Measurements from ENCODE around the gene OR4K14.
"Not testable (repeated sequence)": the region's sequence is repeated elsewhere in the genome, so short reads cannot be mapped to it uniquely, and the experiment has no call there.

OR4K14 gene, protein sequence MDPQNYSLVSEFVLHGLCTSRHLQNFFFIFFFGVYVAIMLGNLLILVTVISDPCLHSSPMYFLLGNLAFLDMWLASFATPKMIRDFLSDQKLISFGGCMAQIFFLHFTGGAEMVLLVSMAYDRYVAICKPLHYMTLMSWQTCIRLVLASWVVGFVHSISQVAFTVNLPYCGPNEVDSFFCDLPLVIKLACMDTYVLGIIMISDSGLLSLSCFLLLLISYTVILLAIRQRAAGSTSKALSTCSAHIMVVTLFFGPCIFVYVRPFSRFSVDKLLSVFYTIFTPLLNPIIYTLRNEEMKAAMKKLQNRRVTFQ

DNA sequence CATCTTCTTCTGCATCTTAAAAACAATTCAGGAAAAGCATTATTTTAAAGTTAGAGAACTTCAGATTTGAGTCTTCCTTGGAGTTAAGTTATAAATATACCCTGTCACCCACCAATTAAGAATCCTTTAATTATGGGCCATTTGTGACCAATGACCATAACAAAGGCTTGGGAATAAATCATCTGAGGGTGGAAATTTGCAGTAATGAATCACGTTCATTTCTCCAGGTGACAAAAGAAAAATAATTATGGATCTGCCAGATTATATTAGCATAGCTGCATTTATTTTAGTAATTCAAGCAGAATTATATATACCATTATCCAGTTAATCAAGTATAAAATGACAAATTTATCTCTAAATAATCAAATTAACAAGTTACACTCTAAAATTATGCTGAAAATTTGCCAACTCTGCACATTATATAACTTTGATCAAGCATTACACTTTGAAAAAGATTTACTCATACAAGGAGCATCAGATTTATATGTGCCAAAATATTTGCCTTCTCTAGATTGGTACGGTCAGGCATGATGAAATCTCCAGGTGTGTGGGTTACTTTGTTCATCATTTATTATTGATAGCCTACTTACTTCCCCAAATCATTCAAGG is at the start of gene OR4K14:
OR4K14 (minus strand) TSS at position 51 of the 609 bp plus-strand sequence. CDS start 4,114 bp downstream, outside the sequence.
- no peak for DNase-seq

DNA sequence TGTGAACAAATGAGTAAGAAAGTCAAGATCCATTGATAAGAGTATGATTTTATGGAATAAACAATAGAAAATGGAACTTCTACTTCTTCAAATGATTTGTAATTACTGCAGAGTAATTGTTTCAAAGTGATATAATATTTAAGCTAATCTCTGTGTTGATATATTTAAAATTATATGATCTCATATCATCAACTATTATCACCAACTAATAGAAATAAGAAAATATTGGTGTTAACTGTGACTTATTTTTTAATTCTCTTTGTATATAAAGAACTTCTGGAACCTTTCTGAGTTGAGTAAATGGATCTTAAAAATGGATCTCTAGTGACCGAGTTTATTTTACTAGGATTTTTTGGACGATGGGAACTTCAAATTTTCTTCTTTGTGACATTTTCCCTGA is 40.6 kb upstream of the OR4K14 start, which contains the start of gene OR4L1:
OR4L1 (plus strand) TSS at position 301 of the 400 bp plus-strand sequence; CDS start at position 301, 0 bp downstream.
- DNase-seq: no peak

DNA sequence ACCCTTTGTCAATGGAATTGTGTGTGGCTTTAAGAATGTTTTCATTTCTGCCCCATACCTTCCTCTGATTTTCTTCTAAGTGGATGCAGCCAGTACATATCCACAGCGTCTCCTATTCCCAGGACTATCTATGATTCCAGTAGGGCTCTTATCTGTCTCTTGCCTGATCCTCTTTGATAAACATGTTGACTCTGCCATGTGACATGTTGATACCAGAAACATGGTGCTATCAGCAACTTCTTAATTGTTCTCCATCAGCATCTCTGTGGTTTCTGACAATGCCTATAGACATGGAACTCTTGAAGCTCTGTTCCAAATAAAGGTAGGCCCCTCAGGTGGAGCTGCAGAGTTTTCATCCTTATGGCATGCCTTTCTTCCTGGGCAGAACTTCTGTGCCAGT is 29.1 kb upstream of the OR4K14 start:
- DNase-seq: no peak

DNA sequence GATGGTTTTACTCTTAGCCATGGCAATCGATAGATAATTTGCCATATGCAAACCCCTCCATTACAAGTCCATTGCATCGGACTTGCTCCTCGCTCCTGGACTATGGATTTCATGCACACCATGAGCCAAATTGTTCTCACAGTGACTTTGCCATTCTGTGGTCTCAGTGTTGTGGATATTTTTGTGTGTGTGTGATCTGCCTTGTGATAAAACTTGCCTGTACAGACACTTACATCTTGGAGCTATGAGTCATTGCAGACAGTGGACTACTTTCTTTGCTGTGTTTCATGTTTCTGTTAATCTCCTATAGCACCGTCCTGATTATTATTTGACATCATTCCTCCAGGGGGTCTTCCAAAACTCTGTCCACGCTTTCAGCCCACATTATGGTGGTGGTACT is 25.1 kb upstream of the OR4K14 start:
- DNase-seq: no peak

DNA sequence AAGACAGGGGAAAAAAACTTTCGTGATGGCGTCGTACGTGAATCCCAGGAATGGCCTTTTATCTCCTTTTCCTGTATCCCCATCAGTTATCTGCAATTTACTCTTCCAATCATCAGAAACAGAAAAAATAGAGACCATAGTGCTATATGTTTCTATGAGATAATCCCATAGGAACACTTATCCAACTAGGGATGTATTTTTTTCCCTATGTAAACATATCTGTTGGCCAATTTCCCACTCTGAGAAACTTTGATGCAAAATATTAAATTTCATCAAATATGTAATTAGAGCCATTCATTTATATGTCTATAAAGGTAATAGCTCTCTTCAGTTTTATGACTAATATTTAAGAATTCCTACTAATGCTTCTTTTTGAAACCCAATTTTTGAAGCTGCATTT is 16.8 kb upstream of the OR4K14 start, which contains the start of gene OR4K13:
OR4K13 (minus strand) TSS at position 101 of the 400 bp plus-strand sequence. CDS start 1,280 bp downstream, outside the sequence.
- DNase-seq: no peak

DNA sequence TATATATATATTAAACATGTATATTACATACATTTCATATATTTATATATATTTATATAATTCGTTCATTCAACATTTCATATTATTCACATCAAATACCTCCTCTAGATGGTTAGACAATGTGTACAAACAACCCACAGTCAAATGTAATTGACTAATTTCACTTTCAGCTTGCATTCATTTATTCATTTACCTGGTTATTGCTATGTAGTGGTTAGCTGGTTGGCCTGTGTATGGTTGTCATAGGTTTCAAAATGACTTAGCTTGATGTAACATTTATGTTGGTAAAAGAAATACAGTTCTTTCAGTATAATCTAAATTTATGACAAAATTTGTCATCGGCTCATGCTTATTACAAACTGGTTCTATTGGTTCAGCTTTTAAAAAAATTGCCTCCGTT is 16.3 kb upstream of the OR4K14 start:
- no peak for DNase-seq

DNA sequence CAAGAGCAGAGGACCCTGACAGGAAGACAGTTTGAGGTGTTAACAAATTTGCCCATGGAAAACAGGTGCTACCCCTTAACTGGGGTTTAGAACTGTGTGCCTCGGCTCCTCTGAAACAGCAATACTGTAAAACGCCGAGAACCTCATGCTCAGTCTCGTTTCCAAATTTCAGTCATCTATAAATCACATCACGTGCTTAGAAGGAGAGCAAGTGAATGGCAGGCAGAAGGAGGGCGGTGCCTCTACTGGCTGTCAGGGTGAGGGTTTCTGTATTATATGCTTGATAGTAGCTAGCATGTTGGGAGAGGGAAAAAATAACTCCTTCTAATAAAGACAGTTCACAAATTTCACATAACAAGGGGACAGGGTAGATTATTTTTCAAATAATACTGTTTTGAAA is 12.0 kb upstream of the OR4K14 start:
- DNase-seq: no peak

DNA sequence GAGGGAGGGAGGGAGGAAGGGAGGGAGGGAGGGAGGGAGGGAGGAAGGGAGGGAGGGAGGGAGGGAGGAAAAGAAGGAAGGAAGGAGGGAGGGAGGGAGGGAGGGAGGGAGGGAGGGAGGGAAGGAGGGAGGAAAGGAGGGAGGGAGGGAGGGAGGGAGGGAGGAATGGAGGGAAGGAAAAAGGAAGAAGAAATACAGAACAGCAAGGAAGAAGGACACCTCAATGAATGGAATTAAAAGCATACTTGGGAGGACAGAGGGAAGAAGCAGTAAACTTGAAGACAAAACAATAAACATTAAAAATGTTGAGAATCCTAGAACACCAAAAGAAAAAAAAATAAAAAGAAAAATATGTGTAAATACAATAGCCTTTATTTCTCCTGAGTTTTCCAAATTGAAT is 11.0 kb downstream of the OR4K14 start:
- no peak for DNase-seq

DNA sequence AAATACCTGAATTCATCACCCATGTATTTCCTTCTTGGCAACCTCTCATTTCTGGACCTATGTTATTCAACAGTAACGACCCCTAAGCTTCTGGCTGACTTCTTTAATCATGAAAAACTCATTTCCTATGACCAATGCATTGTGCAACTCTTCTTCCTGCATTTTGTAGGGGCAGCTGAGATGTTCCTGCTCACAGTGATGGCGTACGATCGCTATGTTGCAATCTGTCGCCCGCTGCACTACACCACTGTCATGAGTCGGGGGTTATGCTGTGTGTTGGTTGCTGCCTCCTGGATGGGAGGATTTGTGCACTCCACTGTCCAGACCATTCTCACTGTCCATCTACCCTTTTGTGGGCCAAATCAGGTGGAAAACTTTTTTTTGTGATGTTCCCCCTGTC is 16.8 kb downstream of the OR4K14 start:
- no peak for DNase-seq

DNA sequence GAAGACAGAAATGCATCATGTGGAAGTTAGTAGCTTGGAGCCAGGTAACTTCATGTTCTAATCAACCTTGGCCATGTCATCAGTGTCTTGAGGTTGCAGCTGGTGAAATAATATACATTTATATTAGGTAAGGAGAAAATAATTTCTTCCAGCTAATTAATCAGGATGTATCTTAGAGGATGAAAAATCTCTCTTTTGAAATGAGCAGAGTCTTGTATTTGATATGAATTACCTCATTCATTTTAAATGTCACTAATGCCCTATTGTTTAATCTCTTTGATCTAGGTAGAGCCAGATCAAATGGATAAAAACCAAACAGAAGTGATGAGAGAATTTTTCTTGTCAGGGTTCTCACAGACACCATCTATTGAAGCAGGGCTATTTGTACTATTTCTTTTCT is 17.2 kb downstream of the OR4K14 start, which contains the start of gene OR4Q2:
OR4Q2 (plus strand) TSS at position 301 of the 400 bp plus-strand sequence.
- no peak for DNase-seq

DNA sequence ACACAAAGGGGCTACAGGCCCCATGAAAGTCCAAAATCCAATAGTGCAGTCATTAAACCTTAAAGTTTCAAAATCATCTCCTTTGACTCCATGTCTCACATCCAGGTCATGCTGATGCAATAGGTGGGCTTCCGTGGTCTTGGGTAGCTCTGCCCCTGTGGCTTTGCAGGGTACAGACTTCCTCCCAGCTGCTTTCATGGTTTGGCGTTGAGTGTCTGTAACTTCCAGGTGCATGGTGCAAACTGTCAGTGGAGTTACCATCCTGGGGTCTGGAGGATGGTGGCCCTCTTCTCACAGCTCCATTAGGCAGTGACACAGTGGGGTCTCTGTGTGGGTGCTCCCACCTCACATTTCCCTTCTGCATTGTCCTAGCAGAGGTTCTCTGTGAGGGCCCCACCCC is 25.7 kb downstream of the OR4K14 start:
- no peak for DNase-seq

DNA sequence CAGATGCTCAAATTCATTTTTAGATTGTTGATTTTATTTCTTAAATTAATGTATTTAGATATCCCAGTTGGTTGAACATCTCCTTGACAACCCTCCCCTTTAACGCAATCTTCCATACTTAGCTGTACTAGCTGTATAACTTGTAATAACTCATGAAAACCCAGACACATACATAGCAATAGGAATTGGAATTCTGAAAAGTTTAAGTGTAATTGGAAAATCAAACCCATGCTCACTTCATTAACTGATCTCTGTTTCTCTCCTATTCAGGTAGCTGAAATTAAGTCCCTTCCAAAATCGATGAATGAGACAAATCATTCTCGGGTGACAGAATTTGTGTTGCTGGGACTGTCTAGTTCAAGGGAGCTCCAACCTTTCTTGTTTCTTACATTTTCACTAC is 43.8 kb downstream of the OR4K14 start, which contains the start of gene OR4K15:
OR4K15 (plus strand) TSS at position 301 of the 400 bp plus-strand sequence; CDS start at position 301, 0 bp downstream.
- no peak for DNase-seq

DNA sequence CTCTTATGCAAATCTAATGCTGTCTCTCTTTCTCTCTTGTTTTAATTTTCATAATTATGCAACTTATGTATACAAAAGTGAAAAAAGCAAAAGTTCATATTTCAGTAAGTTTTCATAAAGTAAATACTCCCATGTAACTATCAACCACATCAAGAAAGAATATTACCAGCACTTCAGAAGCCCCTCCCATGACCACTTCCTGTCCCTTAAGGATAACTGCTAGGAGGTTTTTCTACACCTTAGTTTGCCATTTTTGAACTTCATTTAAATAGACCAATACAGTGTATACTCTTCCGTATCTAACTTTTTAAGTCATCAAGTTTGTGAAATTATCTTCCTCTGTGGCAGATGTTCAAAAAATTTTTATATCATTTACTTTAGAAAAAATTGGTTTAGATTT is 44.3 kb downstream of the OR4K14 start:
- no peak for DNase-seq

DNA sequence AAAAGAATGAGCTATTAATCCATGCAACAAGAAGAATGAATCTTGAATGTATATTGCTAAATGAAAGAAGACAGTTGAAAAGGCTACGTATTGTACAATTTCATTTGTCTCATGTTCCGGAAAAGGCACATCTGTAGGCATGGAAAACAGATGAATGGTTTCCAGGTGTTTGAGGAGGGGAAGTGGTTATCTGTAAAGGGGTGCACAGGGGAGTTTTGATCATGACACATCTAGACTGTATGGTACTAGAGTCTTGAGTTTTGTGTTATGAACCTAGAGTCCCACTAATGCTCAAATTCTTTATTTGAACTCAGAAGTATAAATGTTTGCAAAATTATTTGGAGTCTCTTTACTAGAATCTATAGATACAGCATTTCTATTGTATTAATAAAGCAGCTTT is 49.4 kb downstream of the OR4K14 start:
- not testable (repeated sequence) for DNase-seq
